Upper lobe of right lung (tissue), 1 donor: ENCODE results near the gene STX2. TPM values are rescaled to one million over a fixed set of nuclear protein-coding genes. Genes with fewer than 3 reads are reported as not detected.

ENCODE experiments used
- ATAC-seq: fragments of 200-7000 bp; cut with Tn5 transposase; one replicate; pipeline ENCODE4 v1.9.1; 2020; ENCODE audit warnings: mild to moderate bottlenecking, moderate library complexity
- DNase-seq: peaks from one replicate; pipeline ENCODE4 v3.0.0-alpha.2; 2020
- H3K27ac ChIP-seq: fragments of 200-600 bp; one replicate; pipeline ENCODE4 v1.8.0; 2022
- H3K27me3 ChIP-seq: fragments of 200-600 bp; one replicate; pipeline ENCODE4 v1.8.0; 2022; ENCODE audit warnings: mild to moderate bottlenecking
- H3K36me3 ChIP-seq: fragments of 200-600 bp; one replicate; pipeline ENCODE4 v1.8.0; 2022
- H3K4me1 ChIP-seq: fragments of 200-600 bp; one replicate; pipeline ENCODE4 v1.8.0; 2022
- H3K4me3 ChIP-seq: fragments of 200-600 bp; one replicate; pipeline ENCODE4 v1.8.0; 2022; ENCODE audit warnings: mild to moderate bottlenecking
- H3K9me3 ChIP-seq: fragments of 200-600 bp; one replicate; pipeline ENCODE4 v1.8.0; 2022
- intact Hi-C: fragments of 100-400 bp; cut with DNase I; formaldehyde crosslinking; loops from one replicate; pipeline ENCODE4 v1.11.0; 2022
- total RNA-seq: library from RNA; stranded (reverse); fragmentation: NEBNext Ultra II Directional; extraction: Animal tissue kit (Norgen Biotek cat#: 25700); gene quantifications from one replicate; pipeline ENCODE4 v1.2.1, GENCODE V29; 2021
- TF ChIP-seq, protein P1 (sequence below): fragments of 200-600 bp; IDR thresholded peaks from one replicate; pipeline ENCODE4 v1.8.0; 2022; ENCODE audit warnings: antibody characterized with exemption
- donor health status: DM: no; HTN: yes; CAD: no; lungs with severe emphysema.

STX2 gene
- total RNA-seq, 1 donor from 2014 or later, result 23.6 TPM

DNA sequence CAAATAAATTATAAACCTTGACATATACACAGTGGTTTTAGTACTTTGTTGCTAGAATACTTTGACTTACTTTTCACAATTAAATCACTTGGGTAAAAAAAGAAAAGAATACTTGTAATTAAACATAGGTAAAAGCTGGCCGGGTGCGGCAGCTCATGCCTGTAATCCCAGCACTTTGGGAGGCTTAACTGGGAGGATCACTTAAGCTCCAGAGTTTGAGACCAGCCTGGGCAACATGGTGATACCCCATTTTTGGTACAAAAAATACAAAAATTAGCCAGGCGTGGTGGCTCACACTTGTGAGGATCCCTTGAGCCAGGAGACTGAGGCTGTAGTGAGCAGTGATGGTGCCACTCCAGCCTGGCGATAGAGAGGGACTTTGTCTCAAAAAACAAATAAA is 7.8 kb downstream of the STX2 start:
- no peak for DNase-seq
- H3K4me1 ChIP-seq, result peaks cover 27% of the 10 kb centered on the region
- intact Hi-C loops, result no loop called here
- no peaks in the 10 kb centered on the region for H3K9me3 ChIP-seq
- TF ChIP-seq, protein P1, sequence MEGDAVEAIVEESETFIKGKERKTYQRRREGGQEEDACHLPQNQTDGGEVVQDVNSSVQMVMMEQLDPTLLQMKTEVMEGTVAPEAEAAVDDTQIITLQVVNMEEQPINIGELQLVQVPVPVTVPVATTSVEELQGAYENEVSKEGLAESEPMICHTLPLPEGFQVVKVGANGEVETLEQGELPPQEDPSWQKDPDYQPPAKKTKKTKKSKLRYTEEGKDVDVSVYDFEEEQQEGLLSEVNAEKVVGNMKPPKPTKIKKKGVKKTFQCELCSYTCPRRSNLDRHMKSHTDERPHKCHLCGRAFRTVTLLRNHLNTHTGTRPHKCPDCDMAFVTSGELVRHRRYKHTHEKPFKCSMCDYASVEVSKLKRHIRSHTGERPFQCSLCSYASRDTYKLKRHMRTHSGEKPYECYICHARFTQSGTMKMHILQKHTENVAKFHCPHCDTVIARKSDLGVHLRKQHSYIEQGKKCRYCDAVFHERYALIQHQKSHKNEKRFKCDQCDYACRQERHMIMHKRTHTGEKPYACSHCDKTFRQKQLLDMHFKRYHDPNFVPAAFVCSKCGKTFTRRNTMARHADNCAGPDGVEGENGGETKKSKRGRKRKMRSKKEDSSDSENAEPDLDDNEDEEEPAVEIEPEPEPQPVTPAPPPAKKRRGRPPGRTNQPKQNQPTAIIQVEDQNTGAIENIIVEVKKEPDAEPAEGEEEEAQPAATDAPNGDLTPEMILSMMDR, result no peak
- no peak for ATAC-seq
- H3K4me3 ChIP-seq, result no peak overlapping the region
- no peaks in the 10 kb centered on the region for H3K27me3 ChIP-seq
- no peak overlapping the region for H3K27ac ChIP-seq
- no peaks in the 10 kb centered on the region for H3K36me3 ChIP-seq

GRCh38 chr12:130830246-130830551 is 8.9 kb downstream of the STX2 start:
- intact Hi-C loops, result no loop called here
- ATAC-seq (no peak), DNase-seq (no peak)
- no peak overlapping the region for H3K4me3 ChIP-seq
- no peaks in the 10 kb centered on the region for H3K27me3 ChIP-seq
- no peak overlapping the region for H3K27ac ChIP-seq
- no peaks in the 10 kb centered on the region for H3K9me3 ChIP-seq
- TF ChIP-seq, protein P1, result no peak
- H3K4me1 ChIP-seq, result peaks cover 37% of the 10 kb centered on the region
- H3K36me3 ChIP-seq, result no peaks in the 10 kb centered on the region

DNA sequence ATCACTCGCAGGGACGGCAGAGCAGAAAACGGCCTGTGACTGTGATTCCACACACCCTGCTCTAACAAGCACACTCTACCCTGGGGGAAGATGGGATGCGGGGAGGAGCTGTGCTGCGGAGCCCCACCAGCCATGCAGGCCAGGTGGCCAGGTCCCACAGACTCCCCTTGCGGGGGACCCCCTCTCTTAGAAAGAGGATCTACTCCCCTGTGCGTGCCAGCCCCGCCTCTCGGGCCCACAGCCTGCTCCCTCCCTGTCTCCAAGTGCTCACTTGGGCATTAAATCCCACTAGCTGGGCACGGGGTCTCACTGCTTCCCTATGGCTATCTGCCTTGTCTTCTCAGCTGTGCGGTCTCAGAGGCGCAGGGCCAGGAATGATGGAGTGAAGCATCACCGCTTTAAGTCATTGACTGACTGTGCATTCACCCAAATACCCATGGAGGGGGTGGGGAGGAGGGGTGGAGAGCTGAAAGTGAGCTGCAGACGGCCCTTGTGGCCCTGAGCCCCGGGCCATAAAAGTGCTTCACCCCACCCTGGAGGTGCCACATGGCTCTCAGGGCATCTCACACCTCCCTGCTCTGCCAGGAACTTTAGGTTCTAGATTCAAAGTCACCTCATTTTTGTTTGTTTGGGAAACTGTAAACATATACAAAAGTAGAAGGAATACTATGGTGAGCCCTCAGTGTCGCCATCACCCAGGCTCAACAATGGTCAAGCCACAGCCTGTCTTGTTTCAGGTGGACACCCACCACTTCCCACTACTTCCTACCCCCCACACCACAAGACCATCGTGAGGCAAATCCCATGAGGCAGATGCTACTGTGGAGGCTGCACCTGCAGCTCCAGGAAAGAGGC is 9.4 kb downstream of the STX2 start:
- peaks cover 40% of the 10 kb centered on the region for H3K4me1 ChIP-seq
- H3K9me3 ChIP-seq, result no peaks in the 10 kb centered on the region
- H3K27ac ChIP-seq, result no peak overlapping the region
- no peaks in the 10 kb centered on the region for H3K27me3 ChIP-seq
- no peak for DNase-seq
- no peak overlapping the region for H3K4me3 ChIP-seq
- H3K36me3 ChIP-seq, result no peaks in the 10 kb centered on the region
- no peak for ATAC-seq
- intact Hi-C loops, result no loop called here
- TF ChIP-seq, protein P1, result no peak

DNA sequence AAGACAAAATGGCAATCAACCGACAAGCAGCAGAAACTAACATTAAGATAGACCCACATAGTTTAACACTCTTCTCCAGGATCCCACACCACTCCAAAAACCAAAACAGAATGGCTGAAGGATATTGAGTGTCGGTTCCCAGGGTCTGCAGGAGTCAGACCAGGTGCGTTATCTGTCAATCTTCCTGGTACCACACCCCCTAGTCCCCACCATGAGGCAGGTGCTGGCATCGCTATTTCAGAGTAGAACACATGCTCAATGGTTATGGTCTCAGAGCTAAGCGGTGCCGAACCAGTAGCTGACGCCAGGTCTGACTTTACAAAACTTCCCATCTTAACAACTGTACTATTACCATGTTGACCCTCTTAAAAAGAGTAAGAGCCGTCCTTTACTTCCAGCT is 10.2 kb downstream of the STX2 start:
- DNase-seq (no peak), ATAC-seq (no peak)
- no peaks in the 10 kb centered on the region for H3K27me3 ChIP-seq
- TF ChIP-seq, protein P1, result no peak
- H3K4me3 ChIP-seq, result no peak overlapping the region
- H3K36me3 ChIP-seq, result no peaks in the 10 kb centered on the region
- no peak overlapping the region for H3K27ac ChIP-seq
- peaks cover 40% of the 10 kb centered on the region for H3K4me1 ChIP-seq
- intact Hi-C loops, result no loop called here
- no peaks in the 10 kb centered on the region for H3K9me3 ChIP-seq

- Histone ChIP-seq H3K4me3 (no peak overlapping the region), H3K27ac (peak overlapping the region; percentile 47), H3K27me3 (no peaks in the 10 kb centered on the region), H3K36me3 (peaks cover 10% of the 10 kb centered on the region), H3K4me1 (peaks cover 35% of the 10 kb centered on the region), H3K9me3 (no peaks in the 10 kb centered on the region)
- ATAC-seq (peak; percentile 5), DNase-seq (no peak)
- intact Hi-C loops, result no loop called here
- TF ChIP-seq, protein P1, result no peak
These were observed 11.6 kb downstream of the STX2 start for GRCh38 chr12:130827432-130827831.
